IgD-negative memory B cell (primary cell): ENCODE data around the gene ZFP36L1. TPM values are rescaled to one million over a fixed set of nuclear protein-coding genes. Genes with fewer than 3 reads are reported as not detected.

Source experiments
- H3K27ac Mint-ChIP-seq, 3 donors: one replicate each; pipeline ENCODE4 v1.8.0; 2020 to 2022; ENCODE audit warnings: mild to moderate bottlenecking in 3 of 3, mixed read lengths in 3 of 3, moderate library complexity in 1 of 3
- H3K27me3 Mint-ChIP-seq: one replicate; pipeline ENCODE4 v1.8.0; 2021; ENCODE audit warnings: mixed read lengths
- H3K36me3 Mint-ChIP-seq: one replicate; pipeline ENCODE4 v1.8.0; 2020; ENCODE audit warnings: mild to moderate bottlenecking, mixed read lengths
- H3K4me1 Mint-ChIP-seq, 3 donors: one replicate each; pipeline ENCODE4 v1.8.0; 2020 to 2022; ENCODE audit warnings: mixed read lengths in 3 of 3, mild to moderate bottlenecking in 1 of 3
- H3K4me3 Mint-ChIP-seq, 4 donors: one replicate each; pipeline ENCODE4 v1.8.0; 2020 to 2022; ENCODE audit warnings: mild to moderate bottlenecking in 4 of 4, mixed read lengths in 4 of 4, moderate library complexity in 3 of 4
- H3K9me3 Mint-ChIP-seq, 3 donors: one replicate each; pipeline ENCODE4 v1.8.0; 2020 to 2021; ENCODE audit warnings: mixed read lengths in 3 of 3, mild to moderate bottlenecking in 1 of 3
- polyA plus RNA-seq: library from polyadenylated mRNA; unstranded; fragments of 300-500 nt; fragmentation: Illumina TruSeq; gene quantifications from one replicate; pipeline ENCODE4 v1.2.3, GENCODE V29; 2021

The ZFP36L1 gene
- polyA plus RNA-seq, 1 donor from 2014 or later: 275 TPM

- no peaks in the 10 kb centered on the region for H3K9me3 Mint-ChIP-seq
- H3K27me3 Mint-ChIP-seq: peaks cover 2% of the 10 kb centered on the region
- peak overlapping the region; percentile 32 to 82 (median 73) for H3K27ac Mint-ChIP-seq
- H3K4me1 Mint-ChIP-seq: peaks cover 39 to 63% (median 60%) of the 10 kb centered on the region in 3 donors
- H3K36me3 Mint-ChIP-seq: no peaks in the 10 kb centered on the region
- peak overlapping the region in 2 of 4 donors; percentile 30 to 60 for H3K4me3 Mint-ChIP-seq
Measured at GRCh38 chr14:68810173-68811153, 17.6 kb upstream of the ZFP36L1 start.

GRCh38 chr14:68809524-68809923 is 16.7 kb upstream of the ZFP36L1 start:
- no peaks in the 10 kb centered on the region for H3K9me3 Mint-ChIP-seq
- H3K36me3 Mint-ChIP-seq: no peaks in the 10 kb centered on the region
- peak overlapping the region in 1 of 4 donors; percentile 31 for H3K4me3 Mint-ChIP-seq
- peaks cover 2% of the 10 kb centered on the region for H3K27me3 Mint-ChIP-seq
- H3K27ac Mint-ChIP-seq: peak overlapping the region in 2 of 3 donors; percentile 73 to 82
- peaks cover 35 to 69% (median 60%) of the 10 kb centered on the region in 3 donors for H3K4me1 Mint-ChIP-seq

- peak overlapping the region in 3 of 4 donors; percentile 24 to 39 (median 31) for H3K4me3 Mint-ChIP-seq
- H3K4me1 Mint-ChIP-seq: peaks cover 31 to 67% (median 55%) of the 10 kb centered on the region in 3 donors
Measured at GRCh38 chr14:68808696-68809480, 16.0 kb upstream of the ZFP36L1 start.

GRCh38 chr14:68807987-68808386 is 15.1 kb upstream of the ZFP36L1 start:
- H3K27me3 Mint-ChIP-seq: peaks cover 2% of the 10 kb centered on the region
- H3K4me3 Mint-ChIP-seq: no peak overlapping the region
- no peaks in the 10 kb centered on the region for H3K9me3 Mint-ChIP-seq
- H3K27ac Mint-ChIP-seq: peak overlapping the region in 2 of 3 donors; percentile 84 to 97
- H3K4me1 Mint-ChIP-seq: peaks cover 26 to 61% (median 46%) of the 10 kb centered on the region in 3 donors
- no peaks in the 10 kb centered on the region for H3K36me3 Mint-ChIP-seq

More at GRCh38 chr14:68808696-68809480, 16.0 kb upstream of the ZFP36L1 start:
- no peaks in the 10 kb centered on the region for H3K9me3 Mint-ChIP-seq
- H3K36me3 Mint-ChIP-seq: no peaks in the 10 kb centered on the region
- peaks cover 2% of the 10 kb centered on the region for H3K27me3 Mint-ChIP-seq
- peak overlapping the region; percentile 19 to 84 (median 82) for H3K27ac Mint-ChIP-seq

- Mint-ChIP-seq H3K36me3 (no peaks in the 10 kb centered on the region), H3K27ac (peak overlapping the region; percentile 84 to 98 (median 97)), H3K4me3 (peak overlapping the region; percentile 52 to 92 (median 78)), H3K4me1 (peaks cover 23 to 55% (median 45%) of the 10 kb centered on the region in 3 donors), H3K27me3 (peaks cover 2% of the 10 kb centered on the region), H3K9me3 (peaks cover 0 to 2% (median 0%) of the 10 kb centered on the region in 3 donors)
Measured at GRCh38 chr14:68807148-68807600, 14.3 kb upstream of the ZFP36L1 start.

GRCh38 chr14:68806526-68807147 is 13.8 kb upstream of the ZFP36L1 start:
- H3K4me3 Mint-ChIP-seq: peak overlapping the region; percentile 52 to 92 (median 78)

GRCh38 chr14:68805414-68805813 is 12.5 kb upstream of the ZFP36L1 start:
- Mint-ChIP-seq H3K9me3 (peaks cover 5 to 10% (median 9%) of the 10 kb centered on the region in 3 donors), H3K4me1 (peaks cover 25 to 55% (median 49%) of the 10 kb centered on the region in 3 donors), H3K27ac (peak overlapping the region; percentile 84 to 98 (median 97)), H3K27me3 (peaks cover 2% of the 10 kb centered on the region), H3K4me3 (peak overlapping the region; percentile 80 to 92 (median 90)), H3K36me3 (peaks cover 6% of the 10 kb centered on the region)

More at GRCh38 chr14:68806526-68807147, 13.8 kb upstream of the ZFP36L1 start:
- H3K27me3 Mint-ChIP-seq: peaks cover 2% of the 10 kb centered on the region
- peak overlapping the region; percentile 84 to 98 (median 97) for H3K27ac Mint-ChIP-seq
- H3K36me3 Mint-ChIP-seq: peaks cover 4% of the 10 kb centered on the region
- H3K9me3 Mint-ChIP-seq: peaks cover 4 to 7% (median 4%) of the 10 kb centered on the region in 3 donors
- peaks cover 24 to 56% (median 49%) of the 10 kb centered on the region in 3 donors for H3K4me1 Mint-ChIP-seq

- H3K4me3 Mint-ChIP-seq: peak overlapping the region in 2 of 4 donors; percentile 18 to 77
- peaks cover 7% of the 10 kb centered on the region for H3K36me3 Mint-ChIP-seq
- peaks cover under 1% of the 10 kb centered on the region for H3K27me3 Mint-ChIP-seq
- H3K4me1 Mint-ChIP-seq: peaks cover 37 to 60% (median 51%) of the 10 kb centered on the region in 3 donors
- H3K27ac Mint-ChIP-seq: peak overlapping the region in 2 of 3 donors; percentile 55 to 93
- peaks cover 5 to 10% (median 9%) of the 10 kb centered on the region in 3 donors for H3K9me3 Mint-ChIP-seq
Measured at GRCh38 chr14:68801631-68802030, 8.8 kb upstream of the ZFP36L1 start.

GRCh38 chr14:68800953-68801352 is 8.1 kb upstream of the ZFP36L1 start:
- H3K27ac Mint-ChIP-seq: no peak overlapping the region
- H3K4me1 Mint-ChIP-seq: peaks cover 40 to 60% (median 53%) of the 10 kb centered on the region in 3 donors
- H3K27me3 Mint-ChIP-seq: no peaks in the 10 kb centered on the region
- H3K36me3 Mint-ChIP-seq: peaks cover 7% of the 10 kb centered on the region
- H3K4me3 Mint-ChIP-seq: no peak overlapping the region
- peaks cover 5 to 10% (median 9%) of the 10 kb centered on the region in 3 donors for H3K9me3 Mint-ChIP-seq

- Mint-ChIP-seq H3K27ac (peak overlapping the region; percentile 33 to 89 (median 61)), H3K36me3 (peaks cover 9% of the 10 kb centered on the region)
Measured at GRCh38 chr14:68800390-68800789, 7.5 kb upstream of the ZFP36L1 start.

GRCh38 chr14:68798621-68799020 is 5.8 kb upstream of the ZFP36L1 start:
- H3K4me3 Mint-ChIP-seq: peak overlapping the region in 2 of 4 donors; percentile 76 to 95
- peaks cover 44 to 50% (median 45%) of the 10 kb centered on the region in 3 donors for H3K4me1 Mint-ChIP-seq
- H3K36me3 Mint-ChIP-seq: peaks cover 9% of the 10 kb centered on the region

More at GRCh38 chr14:68800390-68800789, 7.5 kb upstream of the ZFP36L1 start:
- H3K9me3 Mint-ChIP-seq: peaks cover 5 to 10% (median 9%) of the 10 kb centered on the region in 3 donors
- H3K27me3 Mint-ChIP-seq: no peaks in the 10 kb centered on the region
- peaks cover 38 to 55% (median 48%) of the 10 kb centered on the region in 3 donors for H3K4me1 Mint-ChIP-seq
- H3K4me3 Mint-ChIP-seq: peak overlapping the region; percentile 32 to 72 (median 59)

GRCh38 chr14:68797121-68797670 is 4.3 kb upstream of the ZFP36L1 start:
- peaks cover 1% of the 10 kb centered on the region for H3K27me3 Mint-ChIP-seq
- peak overlapping the region; percentile 79 to 98 (median 96) for H3K4me3 Mint-ChIP-seq
- peaks cover 5 to 9% (median 9%) of the 10 kb centered on the region in 3 donors for H3K9me3 Mint-ChIP-seq
- H3K36me3 Mint-ChIP-seq: peaks cover 9% of the 10 kb centered on the region
- peaks cover 42 to 50% (median 45%) of the 10 kb centered on the region in 3 donors for H3K4me1 Mint-ChIP-seq
- peak overlapping the region; percentile 100 for H3K27ac Mint-ChIP-seq

More at GRCh38 chr14:68798621-68799020, 5.8 kb upstream of the ZFP36L1 start:
- Mint-ChIP-seq H3K27me3 (peaks cover 1% of the 10 kb centered on the region), H3K27ac (peak overlapping the region in 1 of 3 donors; percentile 100), H3K9me3 (peaks cover 5 to 10% (median 9%) of the 10 kb centered on the region in 3 donors)

GRCh38 chr14:68796418-68797101 is 3.7 kb upstream of the ZFP36L1 start:
- H3K27me3 Mint-ChIP-seq: peaks cover 1% of the 10 kb centered on the region
- H3K36me3 Mint-ChIP-seq: peaks cover 5% of the 10 kb centered on the region
- H3K4me1 Mint-ChIP-seq: peaks cover 37 to 45% (median 44%) of the 10 kb centered on the region in 3 donors
- peak overlapping the region; percentile 100 for H3K27ac Mint-ChIP-seq
- peaks cover under 1 to 4% (median 2%) of the 10 kb centered on the region in 3 donors for H3K9me3 Mint-ChIP-seq
- peak overlapping the region; percentile 95 to 99 (median 98) for H3K4me3 Mint-ChIP-seq
